HEK293 (cell line): ENCODE results near the gene DBN1.
A peak's percentile ranks its signal among the peaks of the same experiment; 100 is the strongest.

ENCODE experiments used
- GLIS1 ChIP-seq: fragments of 450-650 bp; formaldehyde crosslinking; IDR thresholded peaks from 2 replicates; pipeline ENCODE4 v1.5.1; 2016; ENCODE audit warnings: missing biosample characterization, missing genetic modification characterization
- KLF7 ChIP-seq: fragments of 450-650 bp; formaldehyde crosslinking; IDR thresholded peaks from 2 replicates; pipeline ENCODE4 v1.5.1; 2016; ENCODE audit warnings: missing biosample characterization, missing genetic modification characterization, borderline replicate concordance
- KLF8 ChIP-seq: fragments of 450-650 bp; formaldehyde crosslinking; IDR thresholded peaks from 2 replicates; pipeline ENCODE4 v1.5.1; 2016; ENCODE audit warnings: missing biosample characterization, missing genetic modification characterization
- KLF9 ChIP-seq: fragments of 450-650 bp; formaldehyde crosslinking; IDR thresholded peaks from 2 replicates; pipeline ENCODE4 v1.5.1; 2016; ENCODE audit warnings: missing biosample characterization, missing genetic modification characterization, low read depth
- MEIS1 ChIP-seq: sonication (generic); formaldehyde crosslinking; IDR thresholded peaks from 2 replicates; pipeline ENCODE4 v1.8.1; 2022; ENCODE audit warnings: missing genetic modification reagents, mild to moderate bottlenecking, borderline replicate concordance
- OVOL3 ChIP-seq: fragments of 450-650 bp; formaldehyde crosslinking; IDR thresholded peaks from 2 replicates; pipeline ENCODE4 v1.5.1; 2016; ENCODE audit warnings: missing biosample characterization, missing genetic modification characterization
- WT1 ChIP-seq: fragments of 450-650 bp; formaldehyde crosslinking; IDR thresholded peaks from 2 replicates; pipeline ENCODE4 v1.5.1; 2016; ENCODE audit warnings: missing biosample characterization, missing genetic modification characterization
- YY2 ChIP-seq: fragments of 450-650 bp; formaldehyde crosslinking; IDR thresholded peaks from 2 replicates; pipeline ENCODE4 v1.5.1; 2016; ENCODE audit warnings: missing biosample characterization, missing genetic modification characterization
- ZNF214 ChIP-seq: fragments of 450-650 bp; formaldehyde crosslinking; IDR thresholded peaks from 2 replicates; pipeline ENCODE4 v1.5.1; 2017; ENCODE audit warnings: missing biosample characterization, mild to moderate bottlenecking, missing genetic modification characterization, borderline replicate concordance
- ZNF23 ChIP-seq: fragments of 450-650 bp; formaldehyde crosslinking; IDR thresholded peaks from 2 replicates; pipeline ENCODE4 v1.5.1; 2016; ENCODE audit warnings: missing biosample characterization, missing genetic modification characterization, borderline replicate concordance
- ZNF335 ChIP-seq: fragments of 450-650 bp; formaldehyde crosslinking; conservative IDR thresholded peaks from 2 replicates; pipeline ENCODE4 v1.5.1; 2016; ENCODE audit warnings: missing biosample characterization, missing genetic modification characterization
- ZNF354C ChIP-seq: fragments of 450-650 bp; formaldehyde crosslinking; IDR thresholded peaks from 2 replicates; pipeline ENCODE4 v1.5.1; 2016; ENCODE audit warnings: missing biosample characterization, missing genetic modification characterization, low read depth, borderline replicate concordance
- ZNF416 ChIP-seq: fragments of 450-650 bp; formaldehyde crosslinking; IDR thresholded peaks from 2 replicates; pipeline ENCODE4 v1.5.1; 2016; ENCODE audit warnings: missing biosample characterization, missing genetic modification characterization
- ZNF423 ChIP-seq: fragments of 450-650 bp; formaldehyde crosslinking; IDR thresholded peaks from 2 replicates; pipeline ENCODE4 v1.5.1; 2016; ENCODE audit warnings: missing biosample characterization, missing genetic modification characterization
- ZNF48 ChIP-seq: fragments of 450-650 bp; formaldehyde crosslinking; IDR thresholded peaks from 2 replicates; pipeline ENCODE4 v1.5.1; 2016; ENCODE audit warnings: missing biosample characterization, missing genetic modification characterization
- ZNF548 ChIP-seq: fragments of 450-650 bp; formaldehyde crosslinking; IDR thresholded peaks from 2 replicates; pipeline ENCODE4 v1.5.1; 2016; ENCODE audit warnings: missing biosample characterization, missing genetic modification characterization
- ZNF561 ChIP-seq: fragments of 450-650 bp; IDR thresholded peaks from 2 replicates; pipeline ENCODE4 v1.5.1; 2018; ENCODE audit warnings: missing biosample characterization, missing genetic modification characterization, borderline replicate concordance
- ZNF571 ChIP-seq: fragments of 450-650 bp; formaldehyde crosslinking; IDR thresholded peaks from 2 replicates; pipeline ENCODE4 v1.5.0; 2017; ENCODE audit warnings: missing biosample characterization, missing genetic modification characterization
- ZNF843 ChIP-seq: fragments of 450-650 bp; formaldehyde crosslinking; IDR thresholded peaks from 2 replicates; pipeline ENCODE4 v1.5.1; 2016; ENCODE audit warnings: missing biosample characterization, missing genetic modification characterization
- ZXDB ChIP-seq: fragments of 450-650 bp; formaldehyde crosslinking; IDR thresholded peaks from 2 replicates; pipeline ENCODE4 v1.5.1; 2016; ENCODE audit warnings: missing biosample characterization, missing genetic modification characterization
- TF ChIP-seq, protein P1 (sequence below): fragments of 450-650 bp; formaldehyde crosslinking; IDR thresholded peaks from 2 replicates; pipeline ENCODE4 v1.5.1; 2016; ENCODE audit warnings: missing biosample characterization, missing genetic modification characterization
- TF ChIP-seq, protein P2 (sequence below): fragments of 450-650 bp; formaldehyde crosslinking; IDR thresholded peaks from 2 replicates; pipeline ENCODE4 v1.5.1; 2017; ENCODE audit warnings: missing biosample characterization, missing genetic modification characterization
- TF ChIP-seq, protein P3 (sequence below): fragments of 450-650 bp; formaldehyde crosslinking; IDR thresholded peaks from 2 replicates; pipeline ENCODE4 v1.5.1; 2016; ENCODE audit warnings: missing biosample characterization, missing genetic modification characterization
- TF ChIP-seq, protein P4 (sequence below): fragments of 450-650 bp; formaldehyde crosslinking; IDR thresholded peaks from 2 replicates; pipeline ENCODE4 v1.5.1; 2016; ENCODE audit warnings: missing biosample characterization, missing genetic modification characterization
- TF ChIP-seq, protein P5 (sequence below): fragments of 450-650 bp; formaldehyde crosslinking; conservative IDR thresholded peaks from 2 replicates; pipeline ENCODE4 v1.5.1; 2016; ENCODE audit warnings: low read depth, missing biosample characterization, missing genetic modification characterization
- TF ChIP-seq, protein P6 (sequence below): fragments of 450-650 bp; formaldehyde crosslinking; IDR thresholded peaks from 2 replicates; pipeline ENCODE4 v1.5.1; 2016; ENCODE audit warnings: missing biosample characterization, missing genetic modification characterization

Gene DBN1

DNA sequence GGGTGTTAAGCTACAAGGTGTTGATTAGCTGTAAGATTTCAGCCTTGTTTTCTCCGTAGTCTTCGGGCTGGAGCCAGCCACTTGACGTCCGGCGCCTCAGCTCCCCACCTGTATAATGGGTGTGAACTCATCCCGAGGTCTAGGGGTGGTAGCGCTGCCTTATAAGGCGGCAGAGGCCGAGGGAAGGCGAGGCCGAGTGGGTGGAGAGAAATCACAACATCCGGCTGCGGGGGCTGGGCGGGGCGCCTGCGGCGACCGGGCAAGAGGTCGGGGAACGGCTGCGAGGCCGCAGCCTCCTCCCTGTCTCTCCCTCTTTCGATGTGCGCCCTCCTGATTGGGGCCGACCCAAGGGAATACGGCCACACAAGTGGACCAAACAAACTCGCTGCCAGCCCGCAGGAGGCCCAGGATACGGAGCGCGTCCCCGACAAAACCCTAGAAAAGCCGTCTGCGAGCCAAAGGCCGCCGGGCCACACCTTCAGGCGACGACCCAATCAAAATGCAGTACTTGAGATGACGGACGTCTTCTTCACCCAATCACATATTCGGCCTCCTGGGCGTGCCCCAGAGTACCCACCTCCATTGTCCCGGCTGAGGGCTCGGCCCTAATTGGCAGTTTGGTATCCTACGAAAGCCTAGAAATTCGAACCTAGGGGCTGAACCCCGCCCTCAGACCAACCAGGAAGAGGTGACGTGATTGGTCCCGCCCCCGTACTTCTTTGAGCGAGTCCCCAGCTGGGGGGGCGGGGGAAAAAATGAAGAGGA is 47.5 kb downstream of the DBN1 start (continued):
- TF ChIP-seq ZNF354C (tag by site-specific recombination) (no peak), ZNF548 (tag by site-specific recombination) (no peak), KLF9 (tag by site-specific recombination) (peak; percentile 95), MEIS1 (CRISPR knock-in tag) (no peak), ZXDB (tag by site-specific recombination) (peak; percentile 85), YY2 (tag by site-specific recombination) (no peak), ZNF561 (tag by site-specific recombination) (peak; percentile 86; the same call in 1 of the 2 replicates), ZNF416 (tag by site-specific recombination) (no peak), ZNF423 (0 out of 2 replicates have a peak, but pooled peaks have one; percentile 17), ZNF23 (no peak), OVOL3 (tag by site-specific recombination) (no peak), GLIS1 (tag by site-specific recombination) (peak; percentile 81), KLF7 (tag by site-specific recombination) (peak; percentile 96; the same call in 1 of the 2 replicates), ZNF571 (tag by site-specific recombination) (no peak), ZNF48 (no peak), ZNF843 (no peak; the same call in 1 of the 2 replicates), WT1 (tag by site-specific recombination) (peak; percentile 42; the same call in 1 of the 2 replicates), ZNF214 (no peak), ZNF335 (tag by site-specific recombination) (peak; percentile 73), KLF8 (tag by site-specific recombination) (peak; percentile 97)
- TF ChIP-seq, protein P1, sequence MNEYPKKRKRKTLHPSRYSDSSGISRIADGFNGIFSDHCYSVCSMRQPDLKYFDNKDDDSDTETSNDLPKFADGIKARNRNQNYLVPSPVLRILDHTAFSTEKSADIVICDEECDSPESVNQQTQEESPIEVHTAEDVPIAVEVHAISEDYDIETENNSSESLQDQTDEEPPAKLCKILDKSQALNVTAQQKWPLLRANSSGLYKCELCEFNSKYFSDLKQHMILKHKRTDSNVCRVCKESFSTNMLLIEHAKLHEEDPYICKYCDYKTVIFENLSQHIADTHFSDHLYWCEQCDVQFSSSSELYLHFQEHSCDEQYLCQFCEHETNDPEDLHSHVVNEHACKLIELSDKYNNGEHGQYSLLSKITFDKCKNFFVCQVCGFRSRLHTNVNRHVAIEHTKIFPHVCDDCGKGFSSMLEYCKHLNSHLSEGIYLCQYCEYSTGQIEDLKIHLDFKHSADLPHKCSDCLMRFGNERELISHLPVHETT (tag by site-specific recombination): no peak; the same call in 1 of the 2 replicates
- TF ChIP-seq, protein P2, sequence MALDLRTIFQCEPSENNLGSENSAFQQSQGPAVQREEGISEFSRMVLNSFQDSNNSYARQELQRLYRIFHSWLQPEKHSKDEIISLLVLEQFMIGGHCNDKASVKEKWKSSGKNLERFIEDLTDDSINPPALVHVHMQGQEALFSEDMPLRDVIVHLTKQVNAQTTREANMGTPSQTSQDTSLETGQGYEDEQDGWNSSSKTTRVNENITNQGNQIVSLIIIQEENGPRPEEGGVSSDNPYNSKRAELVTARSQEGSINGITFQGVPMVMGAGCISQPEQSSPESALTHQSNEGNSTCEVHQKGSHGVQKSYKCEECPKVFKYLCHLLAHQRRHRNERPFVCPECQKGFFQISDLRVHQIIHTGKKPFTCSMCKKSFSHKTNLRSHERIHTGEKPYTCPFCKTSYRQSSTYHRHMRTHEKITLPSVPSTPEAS (tag by site-specific recombination): 0 out of 2 replicates have a peak, but pooled peaks have one; percentile 19
- TF ChIP-seq, protein P3, sequence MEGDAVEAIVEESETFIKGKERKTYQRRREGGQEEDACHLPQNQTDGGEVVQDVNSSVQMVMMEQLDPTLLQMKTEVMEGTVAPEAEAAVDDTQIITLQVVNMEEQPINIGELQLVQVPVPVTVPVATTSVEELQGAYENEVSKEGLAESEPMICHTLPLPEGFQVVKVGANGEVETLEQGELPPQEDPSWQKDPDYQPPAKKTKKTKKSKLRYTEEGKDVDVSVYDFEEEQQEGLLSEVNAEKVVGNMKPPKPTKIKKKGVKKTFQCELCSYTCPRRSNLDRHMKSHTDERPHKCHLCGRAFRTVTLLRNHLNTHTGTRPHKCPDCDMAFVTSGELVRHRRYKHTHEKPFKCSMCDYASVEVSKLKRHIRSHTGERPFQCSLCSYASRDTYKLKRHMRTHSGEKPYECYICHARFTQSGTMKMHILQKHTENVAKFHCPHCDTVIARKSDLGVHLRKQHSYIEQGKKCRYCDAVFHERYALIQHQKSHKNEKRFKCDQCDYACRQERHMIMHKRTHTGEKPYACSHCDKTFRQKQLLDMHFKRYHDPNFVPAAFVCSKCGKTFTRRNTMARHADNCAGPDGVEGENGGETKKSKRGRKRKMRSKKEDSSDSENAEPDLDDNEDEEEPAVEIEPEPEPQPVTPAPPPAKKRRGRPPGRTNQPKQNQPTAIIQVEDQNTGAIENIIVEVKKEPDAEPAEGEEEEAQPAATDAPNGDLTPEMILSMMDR (tag by site-specific recombination): no peak
- TF ChIP-seq, protein P4, sequence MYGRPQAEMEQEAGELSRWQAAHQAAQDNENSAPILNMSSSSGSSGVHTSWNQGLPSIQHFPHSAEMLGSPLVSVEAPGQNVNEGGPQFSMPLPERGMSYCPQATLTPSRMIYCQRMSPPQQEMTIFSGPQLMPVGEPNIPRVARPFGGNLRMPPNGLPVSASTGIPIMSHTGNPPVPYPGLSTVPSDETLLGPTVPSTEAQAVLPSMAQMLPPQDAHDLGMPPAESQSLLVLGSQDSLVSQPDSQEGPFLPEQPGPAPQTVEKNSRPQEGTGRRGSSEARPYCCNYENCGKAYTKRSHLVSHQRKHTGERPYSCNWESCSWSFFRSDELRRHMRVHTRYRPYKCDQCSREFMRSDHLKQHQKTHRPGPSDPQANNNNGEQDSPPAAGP (tag by site-specific recombination): peak; percentile 85
- TF ChIP-seq, protein P5, sequence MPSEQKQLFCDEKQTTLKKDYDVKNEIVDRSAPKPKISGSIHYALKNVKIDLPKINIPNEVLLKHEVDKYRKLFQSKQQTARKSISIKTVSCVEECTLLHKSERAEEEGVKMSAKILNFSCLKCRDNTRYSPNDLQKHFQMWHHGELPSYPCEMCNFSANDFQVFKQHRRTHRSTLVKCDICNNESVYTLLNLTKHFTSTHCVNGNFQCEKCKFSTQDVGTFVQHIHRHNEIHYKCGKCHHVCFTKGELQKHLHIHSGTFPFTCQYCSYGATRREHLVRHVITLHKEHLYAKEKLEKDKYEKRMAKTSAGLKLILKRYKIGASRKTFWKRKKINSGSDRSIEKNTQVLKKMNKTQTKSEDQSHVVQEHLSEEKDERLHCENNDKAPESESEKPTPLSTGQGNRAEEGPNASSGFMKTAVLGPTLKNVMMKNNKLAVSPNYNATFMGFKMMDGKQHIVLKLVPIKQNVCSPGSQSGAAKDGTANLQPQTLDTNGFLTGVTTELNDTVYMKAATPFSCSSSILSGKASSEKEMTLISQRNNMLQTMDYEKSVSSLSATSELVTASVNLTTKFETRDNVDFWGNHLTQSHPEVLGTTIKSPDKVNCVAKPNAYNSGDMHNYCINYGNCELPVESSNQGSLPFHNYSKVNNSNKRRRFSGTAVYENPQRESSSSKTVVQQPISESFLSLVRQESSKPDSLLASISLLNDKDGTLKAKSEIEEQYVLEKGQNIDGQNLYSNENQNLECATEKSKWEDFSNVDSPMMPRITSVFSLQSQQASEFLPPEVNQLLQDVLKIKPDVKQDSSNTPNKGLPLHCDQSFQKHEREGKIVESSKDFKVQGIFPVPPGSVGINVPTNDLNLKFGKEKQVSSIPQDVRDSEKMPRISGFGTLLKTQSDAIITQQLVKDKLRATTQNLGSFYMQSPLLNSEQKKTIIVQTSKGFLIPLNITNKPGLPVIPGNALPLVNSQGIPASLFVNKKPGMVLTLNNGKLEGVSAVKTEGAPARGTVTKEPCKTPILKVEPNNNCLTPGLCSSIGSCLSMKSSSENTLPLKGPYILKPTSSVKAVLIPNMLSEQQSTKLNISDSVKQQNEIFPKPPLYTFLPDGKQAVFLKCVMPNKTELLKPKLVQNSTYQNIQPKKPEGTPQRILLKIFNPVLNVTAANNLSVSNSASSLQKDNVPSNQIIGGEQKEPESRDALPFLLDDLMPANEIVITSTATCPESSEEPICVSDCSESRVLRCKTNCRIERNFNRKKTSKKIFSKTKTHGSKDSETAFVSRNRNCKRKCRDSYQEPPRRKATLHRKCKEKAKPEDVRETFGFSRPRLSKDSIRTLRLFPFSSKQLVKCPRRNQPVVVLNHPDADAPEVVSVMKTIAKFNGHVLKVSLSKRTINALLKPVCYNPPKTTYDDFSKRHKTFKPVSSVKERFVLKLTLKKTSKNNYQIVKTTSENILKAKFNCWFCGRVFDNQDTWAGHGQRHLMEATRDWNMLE: no peak
- TF ChIP-seq, protein P6, sequence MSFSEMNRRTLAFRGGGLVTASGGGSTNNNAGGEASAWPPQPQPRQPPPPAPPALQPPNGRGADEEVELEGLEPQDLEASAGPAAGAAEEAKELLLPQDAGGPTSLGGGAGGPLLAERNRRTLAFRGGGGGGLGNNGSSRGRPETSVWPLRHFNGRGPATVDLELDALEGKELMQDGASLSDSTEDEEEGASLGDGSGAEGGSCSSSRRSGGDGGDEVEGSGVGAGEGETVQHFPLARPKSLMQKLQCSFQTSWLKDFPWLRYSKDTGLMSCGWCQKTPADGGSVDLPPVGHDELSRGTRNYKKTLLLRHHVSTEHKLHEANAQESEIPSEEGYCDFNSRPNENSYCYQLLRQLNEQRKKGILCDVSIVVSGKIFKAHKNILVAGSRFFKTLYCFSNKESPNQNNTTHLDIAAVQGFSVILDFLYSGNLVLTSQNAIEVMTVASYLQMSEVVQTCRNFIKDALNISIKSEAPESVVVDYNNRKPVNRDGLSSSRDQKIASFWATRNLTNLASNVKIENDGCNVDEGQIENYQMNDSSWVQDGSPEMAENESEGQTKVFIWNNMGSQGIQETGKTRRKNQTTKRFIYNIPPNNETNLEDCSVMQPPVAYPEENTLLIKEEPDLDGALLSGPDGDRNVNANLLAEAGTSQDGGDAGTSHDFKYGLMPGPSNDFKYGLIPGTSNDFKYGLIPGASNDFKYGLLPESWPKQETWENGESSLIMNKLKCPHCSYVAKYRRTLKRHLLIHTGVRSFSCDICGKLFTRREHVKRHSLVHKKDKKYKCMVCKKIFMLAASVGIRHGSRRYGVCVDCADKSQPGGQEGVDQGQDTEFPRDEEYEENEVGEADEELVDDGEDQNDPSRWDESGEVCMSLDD (tag by site-specific recombination): no peak
